ENCODE measurements around the gene MS4A5. TPM values are rescaled to one million over a fixed set of nuclear protein-coding genes. Genes with fewer than 3 reads are reported as not detected.
"Not testable (repeated sequence)": the region's sequence is repeated elsewhere in the genome, so short reads cannot be mapped to it uniquely, and the experiment has no call there.

Gene MS4A5
- total and polyA plus RNA-seq, 2 donors (not counting 3 experiments of a cell fraction or from before 2014, with no cell fraction given) = not detected

DNA sequence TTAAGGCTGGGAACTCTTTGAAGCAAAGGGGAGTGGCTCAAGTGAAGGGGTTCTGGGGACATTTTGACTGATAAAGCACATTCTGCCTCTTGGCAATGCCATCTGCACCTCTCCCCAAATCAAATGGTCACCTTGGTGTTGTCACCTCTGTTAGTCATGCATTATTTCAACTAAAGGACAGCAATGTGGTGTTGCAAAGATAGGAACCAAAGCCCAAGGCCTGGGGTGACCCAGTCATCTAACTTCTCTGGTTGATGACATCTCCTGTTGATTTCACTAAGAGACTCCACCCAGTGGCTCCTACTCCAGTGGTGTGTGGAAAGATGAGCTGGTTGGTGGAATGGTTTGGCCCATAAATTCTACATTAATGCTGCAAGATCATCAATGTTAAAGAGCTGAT is 18.5 kb downstream of the MS4A5 start:
- H3K9me1 ChIP-seq (replicated peaks; ENCODE audit: control insufficient read depth, extremely low read depth, insufficient read depth, low read length) = no peaks in the 10 kb centered on the region
- CTCF ChIA-PET = interaction anchor here (2.1 kb wide), 1 partner anchor 84 kb away, joined by 5 read pairs; no protein-coding TSS in a partner anchor
- no peaks in the 10 kb centered on the region for H4K20me1 ChIP-seq (replicated peaks; ENCODE audit: control insufficient read depth, extremely low read depth, insufficient read depth, low read length)
- no peaks in the 10 kb centered on the region for H3K36me3 ChIP-seq (ENCODE audit: control insufficient read depth in 2 of 2, extremely low read depth in 1 of 2, insufficient read depth in 2 of 2, low read length in 2 of 2)
- no TSS peak for BruUV-seq (replicated peaks)
- no peaks in the 10 kb centered on the region for H3K79me2 ChIP-seq (ENCODE audit: control insufficient read depth, insufficient read depth, low read length)
- POLR2A ChIA-PET = no interaction called here
- H3K4me3 ChIP-seq (replicated peaks in 1 of 3; ENCODE audit: insufficient read depth in 1 of 3, low read depth in 1 of 3, low read length in 3 of 3) = no peak overlapping the region
- dilution Hi-C loops (cut with MboI; ENCODE audit: extremely low pct_ligation_motif_present, low sequenced_read_pairs) (no loop called here), intact Hi-C loops (cut with micrococcal nuclease) (no loop called here)
- no peak overlapping the region for H3K4me2 ChIP-seq (ENCODE audit: insufficient read depth, low read length)
- no peaks in the 10 kb centered on the region for H3K27me3 ChIP-seq (ENCODE audit: control insufficient read depth in 2 of 2, insufficient read depth in 2 of 2, low read length in 2 of 2)
- no peak overlapping the region for H3K9ac ChIP-seq (replicated peaks; ENCODE audit: extremely low read depth, insufficient read depth, low read length)
- FAIRE-seq (no peak), DNase-seq (ENCODE audit: low read depth, low spot score) (no peak)
- no peaks in the 10 kb centered on the region for H3K4me1 ChIP-seq (ENCODE audit: control insufficient read depth, extremely low read depth, insufficient read depth, low read length)
- no peaks in the 10 kb centered on the region for H3K9me3 ChIP-seq (replicated peaks; ENCODE audit: control insufficient read depth, insufficient read depth, low read length)
- TF ChIP-seq, protein P1, sequence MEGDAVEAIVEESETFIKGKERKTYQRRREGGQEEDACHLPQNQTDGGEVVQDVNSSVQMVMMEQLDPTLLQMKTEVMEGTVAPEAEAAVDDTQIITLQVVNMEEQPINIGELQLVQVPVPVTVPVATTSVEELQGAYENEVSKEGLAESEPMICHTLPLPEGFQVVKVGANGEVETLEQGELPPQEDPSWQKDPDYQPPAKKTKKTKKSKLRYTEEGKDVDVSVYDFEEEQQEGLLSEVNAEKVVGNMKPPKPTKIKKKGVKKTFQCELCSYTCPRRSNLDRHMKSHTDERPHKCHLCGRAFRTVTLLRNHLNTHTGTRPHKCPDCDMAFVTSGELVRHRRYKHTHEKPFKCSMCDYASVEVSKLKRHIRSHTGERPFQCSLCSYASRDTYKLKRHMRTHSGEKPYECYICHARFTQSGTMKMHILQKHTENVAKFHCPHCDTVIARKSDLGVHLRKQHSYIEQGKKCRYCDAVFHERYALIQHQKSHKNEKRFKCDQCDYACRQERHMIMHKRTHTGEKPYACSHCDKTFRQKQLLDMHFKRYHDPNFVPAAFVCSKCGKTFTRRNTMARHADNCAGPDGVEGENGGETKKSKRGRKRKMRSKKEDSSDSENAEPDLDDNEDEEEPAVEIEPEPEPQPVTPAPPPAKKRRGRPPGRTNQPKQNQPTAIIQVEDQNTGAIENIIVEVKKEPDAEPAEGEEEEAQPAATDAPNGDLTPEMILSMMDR (IDR thresholded peaks at IDR 0.05; ENCODE audit: extremely low read depth in 1 of 2, insufficient read depth in 1 of 2, low read depth in 1 of 2, low read length in 2 of 2) = no peak
- TF ChIP-seq JUN (IDR thresholded peaks at IDR 0.05; ENCODE audit: borderline replicate concordance, insufficient read depth, insufficient read length, low read depth) (no peak), EZH2 (IDR thresholded peaks at IDR 0.05; ENCODE audit: borderline replicate concordance, low read depth, low read length, severe bottlenecking) (no peak), MYC (IDR thresholded peaks at IDR 0.05; ENCODE audit: low read depth, low read length) (no peak), FOS (IDR thresholded peaks at IDR 0.05; ENCODE audit: borderline replicate concordance, insufficient read depth, low read length) (no peak), GATA2 (IDR thresholded peaks at IDR 0.05; ENCODE audit: insufficient read depth, insufficient read length, low read depth, low read length) (no peak), POLR2AphosphoS5 (IDR thresholded peaks at IDR 0.05; ENCODE audit: insufficient read depth, low read depth, low read length) (no peak), POLR2A (IDR thresholded peaks at IDR 0.05; ENCODE audit: low read depth, low read length) (no peak)
- TF ChIP-seq, protein P2, sequence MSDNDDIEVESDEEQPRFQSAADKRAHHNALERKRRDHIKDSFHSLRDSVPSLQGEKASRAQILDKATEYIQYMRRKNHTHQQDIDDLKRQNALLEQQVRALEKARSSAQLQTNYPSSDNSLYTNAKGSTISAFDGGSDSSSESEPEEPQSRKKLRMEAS (IDR thresholded peaks at IDR 0.05; ENCODE audit: insufficient read depth, insufficient read length) = no peak
- no peak overlapping the region for H2AFZ ChIP-seq (ENCODE audit: low read depth, low read length)
- H3K27ac ChIP-seq (ENCODE audit: insufficient read depth, low read depth, low read length) = no peak overlapping the region

DNA sequence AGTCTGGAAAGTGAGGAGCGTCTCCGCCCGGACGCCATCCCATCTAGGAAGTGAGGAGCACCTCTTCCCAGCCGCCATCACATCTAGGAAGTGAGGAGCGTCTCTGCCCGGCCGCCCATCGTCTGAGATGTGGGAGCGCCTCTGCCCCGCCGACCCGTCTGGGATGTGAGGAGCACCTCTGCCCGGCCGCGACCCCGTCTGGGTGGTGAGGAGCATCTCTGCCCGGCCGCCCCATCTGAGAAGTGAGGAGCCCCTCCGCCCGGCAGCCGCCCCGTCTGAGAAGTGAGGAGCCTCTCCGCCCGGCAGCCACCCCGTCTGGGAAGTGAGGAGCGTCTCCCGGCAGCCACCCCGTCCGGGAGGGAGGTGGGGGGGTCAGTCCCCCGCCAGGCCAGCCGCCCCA is 21.8 kb downstream of the MS4A5 start:
- H2AFZ ChIP-seq (ENCODE audit: low read depth, low read length); H3K27ac ChIP-seq (ENCODE audit: insufficient read depth, low read depth, low read length); DNase-seq (ENCODE audit: low read depth, low spot score); H3K9me3 ChIP-seq (replicated peaks; ENCODE audit: control insufficient read depth, insufficient read depth, low read length); FAIRE-seq; CTCF ChIA-PET; H4K20me1 ChIP-seq (replicated peaks; ENCODE audit: control insufficient read depth, extremely low read depth, insufficient read depth, low read length); BruUV-seq (replicated peaks); intact Hi-C loops (cut with micrococcal nuclease); H3K36me3 ChIP-seq (ENCODE audit: control insufficient read depth in 2 of 2, extremely low read depth in 1 of 2, insufficient read depth in 2 of 2, low read length in 2 of 2); H3K9ac ChIP-seq (replicated peaks; ENCODE audit: extremely low read depth, insufficient read depth, low read length); H3K4me3 ChIP-seq (replicated peaks in 1 of 3; ENCODE audit: insufficient read depth in 1 of 3, low read depth in 1 of 3, low read length in 3 of 3); H3K4me2 ChIP-seq (ENCODE audit: insufficient read depth, low read length); H3K27me3 ChIP-seq (ENCODE audit: control insufficient read depth in 2 of 2, insufficient read depth in 2 of 2, low read length in 2 of 2); H3K79me2 ChIP-seq (ENCODE audit: control insufficient read depth, insufficient read depth, low read length); H3K4me1 ChIP-seq (ENCODE audit: control insufficient read depth, extremely low read depth, insufficient read depth, low read length); H3K9me1 ChIP-seq (replicated peaks; ENCODE audit: control insufficient read depth, extremely low read depth, insufficient read depth, low read length); dilution Hi-C loops (cut with MboI; ENCODE audit: extremely low pct_ligation_motif_present, low sequenced_read_pairs); POLR2A ChIA-PET: not testable (repeated sequence)

All from endothelial cell of umbilical vein (primary cell).